Peyer's patch (tissue), 4 donors: ENCODE measurements around the gene ADM2. TPM values are rescaled to one million over a fixed set of nuclear protein-coding genes. Genes with fewer than 3 reads are reported as not detected.
A peak's percentile ranks its signal among the peaks of the same experiment; 100 is the strongest.

ENCODE experiments used
- DNase-seq, 3 donors: peaks; one replicate each; pipeline ENCODE4 v3.0.0-alpha.2; 2017 to 2019
- H3K27ac ChIP-seq, 4 donors: fragments of 200-600 bp; sonication (generic); one replicate each; pipeline ENCODE4 v1.5.1; 2016 to 2019
- H3K27me3 ChIP-seq, 2 donors: fragments of 200-600 bp; sonication (generic); one replicate each; pipeline ENCODE4 v1.5.1; 2019
- H3K36me3 ChIP-seq, 3 donors: fragments of 200-600 bp; sonication (generic); one replicate each; pipeline ENCODE4 v1.5.1; 2016 to 2019
- H3K4me1 ChIP-seq, 4 donors: fragments of 200-600 bp; sonication (generic); one replicate each; pipeline ENCODE4 v1.5.1; 2016 to 2019
- H3K4me3 ChIP-seq, 4 donors: fragments of 200-600 bp; sonication (generic); 1 replicate in 3 of 4; 2 replicates in 1 of 4; pipeline ENCODE4 v1.5.1; 2016 to 2019; ENCODE audit warnings: mild to moderate bottlenecking in 1 of 4
- H3K9me3 ChIP-seq, 4 donors: fragments of 200-600 bp; sonication (generic); one replicate each; pipeline ENCODE4 v1.5.1; 2016 to 2019; ENCODE audit warnings: mild to moderate bottlenecking in 1 of 4
- CTCF ChIP-seq, 6 experiments: fragments of 450-650 bp in 4 of 6; fragments of 200-600 bp in 2 of 6; sonication (generic) in 1 of 6; IDR thresholded peaks; one replicate each; pipeline ENCODE4 v1.5.1; 2017 to 2019; ENCODE audit warnings: antibody characterized with exemption in 6 of 6, mild to moderate bottlenecking in 3 of 6, moderate library complexity in 1 of 6
- POLR2A ChIP-seq, 2 donors: fragments of 450-650 bp; IDR thresholded peaks; one replicate each; pipeline ENCODE4 v1.5.1; 2017; ENCODE audit warnings: antibody characterized with exemption in 2 of 2, mild to moderate bottlenecking in 2 of 2, moderate library complexity in 2 of 2
- total RNA-seq, 4 donors: library from RNA; depleted of rRNA; stranded (reverse); fragments of >200 nt; gene quantifications; one replicate each; pipeline ENCODE4 v1.1.0, GENCODE V29; 2016

ADM2 gene
- total RNA-seq, 4 donors from 2014 or later: 0.83 to 8.4 (median 5.8) TPM

- H3K27me3 ChIP-seq: no peaks in the 10 kb centered on the region
- H3K4me3 ChIP-seq: no peak overlapping the region
- no peaks in the 10 kb centered on the region for H3K9me3 ChIP-seq
- peaks cover 0 to 29% (median 13%) of the 10 kb centered on the region in 4 donors for H3K4me1 ChIP-seq
- H3K36me3 ChIP-seq: no peaks in the 10 kb centered on the region
- TF ChIP-seq CTCF (IDR thresholded peaks at IDR 0.05): no peak
- no peak for TF ChIP-seq POLR2A (IDR thresholded peaks at IDR 0.05)
- no peak for DNase-seq
- H3K27ac ChIP-seq: peak overlapping the region in 1 of 4 donors; percentile 100
These were observed 53.8 kb downstream of the ADM2 start for GRCh38 chr22:50535113-50535512.

Other genes starting within 250 kb of the ADM2 start
- 100 to 1,000 TPM in 2 of 4 donors, 10 to 100 TPM in 2; 51.5 to 163 (median 111) TPM for gene TUBGCP6, start 236.5 kb upstream of the ADM2 start, total RNA-seq
- gene HDAC10, start 230.3 kb upstream of the ADM2 start, total RNA-seq: 100 to 1,000 TPM in 3 of 4 donors, 10 to 100 TPM in 1; 57.3 to 165 (median 119) TPM
- gene MAPK12, start 219.9 kb upstream of the ADM2 start, total RNA-seq: 10 to 100 TPM in 1 of 4 donors, 1 to 10 TPM in 3; 1.2 to 37.1 (median 5.4) TPM
- 10 to 100 TPM in 1 of 4 donors, 1 to 10 TPM in 2, not detected in 1; 2.0 to 14.0 (median 2.5) TPM for gene MAPK11, start 211.2 kb upstream of the ADM2 start, total RNA-seq
- gene PLXNB2, start 173.9 kb upstream of the ADM2 start, total RNA-seq: 100 to 1,000 TPM; 182 to 597 (median 307) TPM
- 10 to 100 TPM in 1 of 4 donors, 1 to 10 TPM in 3; 5.4 to 14.9 (median 6.3) TPM for gene DENND6B, start 154.5 kb upstream of the ADM2 start, total RNA-seq
- gene PPP6R2, start 138.2 kb upstream of the ADM2 start, total RNA-seq: 100 to 1,000 TPM in 2 of 4 donors, 10 to 100 TPM in 2; 82.8 to 201 (median 111) TPM
- 100 to 1,000 TPM in 3 of 4 donors, 10 to 100 TPM in 1; 72.0 to 133 (median 121) TPM for gene SBF1, start 6.5 kb upstream of the ADM2 start, total RNA-seq
- gene MIOX, start 5.3 kb downstream of the ADM2 start, total RNA-seq: not detected
- gene LMF2, start 26.2 kb downstream of the ADM2 start, total RNA-seq: 10 to 100 TPM; 68.5 to 94.9 (median 83.3) TPM
- 10 to 100 TPM; 34.0 to 85.8 (median 41.2) TPM for gene NCAPH2, start 26.7 kb downstream of the ADM2 start, total RNA-seq
- 1 to 10 TPM in 3 of 4 donors, not detected in 1; 1.2 to 6.3 (median 4.5) TPM for gene SCO2, start 44.1 kb downstream of the ADM2 start, total RNA-seq
- 10 to 100 TPM; 53.5 to 93.9 (median 88.3) TPM for gene TYMP, start 48.5 kb downstream of the ADM2 start, total RNA-seq
- 1 to 10 TPM in 1 of 4 donors, not detected in 3; 1.1 TPM for gene KLHDC7B, start 64.4 kb downstream of the ADM2 start, total RNA-seq
- not detected for gene SYCE3, start 81.4 kb downstream of the ADM2 start, total RNA-seq
- gene CPT1B, start 96.9 kb downstream of the ADM2 start, total RNA-seq: 100 to 1,000 TPM in 1 of 4 donors, 10 to 100 TPM in 3; 51.2 to 133 (median 56.5) TPM
- gene CHKB, start 101.3 kb downstream of the ADM2 start, total RNA-seq: 100 to 1,000 TPM; 111 to 278 (median 156) TPM
- gene MAPK8IP2, start 119.2 kb downstream of the ADM2 start, total RNA-seq: 1 to 10 TPM in 1 of 4 donors, under 1 TPM in 2, not detected in 1; 0.66 to 1.2 (median 0.83) TPM
- gene ARSA, start 146.6 kb downstream of the ADM2 start, total RNA-seq: 100 to 1,000 TPM in 3 of 4 donors, 10 to 100 TPM in 1; 84.2 to 130 (median 124) TPM
- 10 to 100 TPM in 2 of 4 donors, 1 to 10 TPM in 2; 2.8 to 36.3 (median 10.8) TPM for gene SHANK3, start 191.3 kb downstream of the ADM2 start, total RNA-seq